ENCODE results near the gene TAS2R3. TPM values are rescaled to one million over a fixed set of nuclear protein-coding genes. Genes with fewer than 3 reads are reported as not detected.

TAS2R3 gene, protein sequence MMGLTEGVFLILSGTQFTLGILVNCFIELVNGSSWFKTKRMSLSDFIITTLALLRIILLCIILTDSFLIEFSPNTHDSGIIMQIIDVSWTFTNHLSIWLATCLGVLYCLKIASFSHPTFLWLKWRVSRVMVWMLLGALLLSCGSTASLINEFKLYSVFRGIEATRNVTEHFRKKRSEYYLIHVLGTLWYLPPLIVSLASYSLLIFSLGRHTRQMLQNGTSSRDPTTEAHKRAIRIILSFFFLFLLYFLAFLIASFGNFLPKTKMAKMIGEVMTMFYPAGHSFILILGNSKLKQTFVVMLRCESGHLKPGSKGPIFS
- total RNA-seq (2014; rRNA removed; shearing (Covaris generic)) (2.5 and 3.8 TPM in 2 replicates), total RNA-seq (2022) (1.5 and 2.4 TPM in 2 replicates), Bru-seq, nascent RNA (percentile 57 among the genes with signal in this experiment), BruChase-seq, experiment 1, labeled RNA remaining after a 6-hour chase (percentile 77 among the genes with signal in this experiment), BruChase-seq, experiment 2, labeled RNA remaining after a 2-hour chase (percentile 67 among the genes with signal in this experiment)
- long read RNA-seq: 0 reads

DNA sequence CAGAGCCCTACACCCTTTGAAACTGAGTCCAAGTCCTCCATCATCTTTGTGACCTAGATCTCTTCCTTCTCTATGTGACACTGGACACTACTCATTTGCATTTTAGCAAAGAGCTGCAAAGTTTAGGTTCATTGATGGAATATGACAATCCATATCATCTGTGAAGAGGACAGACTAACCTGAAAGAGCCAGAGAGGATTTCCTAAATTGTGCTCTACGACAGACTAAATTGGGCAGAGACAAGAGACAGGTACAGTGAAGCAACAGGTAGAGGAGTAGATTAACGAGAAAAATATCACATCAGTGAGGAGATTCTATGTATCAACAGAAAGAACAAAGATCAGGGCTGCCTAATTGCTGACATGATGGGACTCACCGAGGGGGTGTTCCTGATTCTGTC lies at the start of gene TAS2R3:
Gene TAS2R3, plus strand, starts transcription at position 301 of the 400 bp plus-strand sequence. Its CDS starts 62 bp downstream, at position 363.
- POLR2A ChIA-PET: interaction anchor here (0.8 to 1.1 kb wide), 2 partner anchors 15 to 22 kb away, joined by 3 read pairs; no protein-coding TSS in a partner anchor
- no TSS peak for BruUV-seq (replicated peaks)
- Histone ChIP-seq H3K9me2 (ENCODE audit: insufficient read depth, low read length) (no peaks in the 10 kb centered on the region), H4K20me1 (ENCODE audit: insufficient read depth, low read length) (no peaks in the 10 kb centered on the region), H3K36me3 (ENCODE audit: insufficient read depth, low read length) (peaks cover 37% of the 10 kb centered on the region), H3K9me3 (ENCODE audit: low read length) (no peaks in the 10 kb centered on the region), H3K4me3 (ENCODE audit: low read depth, low read length, poor library complexity, severe bottlenecking) (no peak within 1 kb of the TSS), H3K27ac (ENCODE audit: low read depth, low read length, poor library complexity, severe bottlenecking) (no peak within 1 kb of the TSS), H2AFZ (ENCODE audit: low read length) (no peak within 1 kb of the TSS), H3K4me1 (ENCODE audit: insufficient read depth, low read length, poor library complexity, severe bottlenecking) (no peaks in the 10 kb centered on the region), H3K4me2 (ENCODE audit: low read length) (no peak within 1 kb of the TSS), H3K79me2 (ENCODE audit: insufficient read depth, low read depth, low read length) (no peaks in the 10 kb centered on the region)
- intact Hi-C loops (cut with micrococcal nuclease; ENCODE audit: unreplicated experiment): no loop called here
- TF ChIP-seq, protein P1, sequence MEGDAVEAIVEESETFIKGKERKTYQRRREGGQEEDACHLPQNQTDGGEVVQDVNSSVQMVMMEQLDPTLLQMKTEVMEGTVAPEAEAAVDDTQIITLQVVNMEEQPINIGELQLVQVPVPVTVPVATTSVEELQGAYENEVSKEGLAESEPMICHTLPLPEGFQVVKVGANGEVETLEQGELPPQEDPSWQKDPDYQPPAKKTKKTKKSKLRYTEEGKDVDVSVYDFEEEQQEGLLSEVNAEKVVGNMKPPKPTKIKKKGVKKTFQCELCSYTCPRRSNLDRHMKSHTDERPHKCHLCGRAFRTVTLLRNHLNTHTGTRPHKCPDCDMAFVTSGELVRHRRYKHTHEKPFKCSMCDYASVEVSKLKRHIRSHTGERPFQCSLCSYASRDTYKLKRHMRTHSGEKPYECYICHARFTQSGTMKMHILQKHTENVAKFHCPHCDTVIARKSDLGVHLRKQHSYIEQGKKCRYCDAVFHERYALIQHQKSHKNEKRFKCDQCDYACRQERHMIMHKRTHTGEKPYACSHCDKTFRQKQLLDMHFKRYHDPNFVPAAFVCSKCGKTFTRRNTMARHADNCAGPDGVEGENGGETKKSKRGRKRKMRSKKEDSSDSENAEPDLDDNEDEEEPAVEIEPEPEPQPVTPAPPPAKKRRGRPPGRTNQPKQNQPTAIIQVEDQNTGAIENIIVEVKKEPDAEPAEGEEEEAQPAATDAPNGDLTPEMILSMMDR (conservative IDR thresholded peaks at IDR 0.05; ENCODE audit: low read length): no peak
- TF ChIP-seq EZH2phosphoT487 (IDR thresholded peaks at IDR 0.05; ENCODE audit: borderline replicate concordance, low read depth, low read length): no peak
- CTCF ChIA-PET (ENCODE audit: unreplicated experiment): no interaction called here
- no peak for DNase-seq (ENCODE audit: low spot score)

DNA sequence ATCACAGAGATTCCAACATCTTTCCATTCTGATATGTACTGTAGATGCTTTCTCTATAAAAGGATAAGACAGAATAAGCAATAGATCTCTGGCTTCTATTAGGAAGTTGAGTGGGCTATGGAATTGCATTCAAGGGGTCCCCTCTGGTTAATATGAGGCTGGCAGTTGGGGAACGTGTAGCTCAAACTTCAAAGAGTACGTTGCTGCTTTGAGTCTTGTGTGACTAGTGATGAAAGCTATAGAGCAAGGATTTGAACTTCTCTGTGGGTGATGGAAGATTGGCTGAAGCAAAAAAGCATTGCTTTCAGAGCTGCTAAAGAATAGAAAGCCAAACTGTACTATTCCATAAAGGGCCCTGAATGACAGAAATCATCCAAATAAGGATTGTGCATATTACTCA lies 49.3 kb upstream of the TAS2R3 start:
- Histone ChIP-seq H3K4me2 (ENCODE audit: low read length) (no peak overlapping the region), H3K4me3 (ENCODE audit: low read depth, low read length, poor library complexity, severe bottlenecking) (no peak overlapping the region), H3K79me2 (ENCODE audit: insufficient read depth, low read depth, low read length) (no peaks in the 10 kb centered on the region), H3K36me3 (ENCODE audit: insufficient read depth, low read length) (no peaks in the 10 kb centered on the region), H3K9me2 (ENCODE audit: insufficient read depth, low read length) (no peaks in the 10 kb centered on the region; the same call in 1 of the 2 replicates), H3K4me1 (ENCODE audit: insufficient read depth, low read length, poor library complexity, severe bottlenecking) (no peaks in the 10 kb centered on the region), H4K20me1 (ENCODE audit: insufficient read depth, low read length) (no peaks in the 10 kb centered on the region), H2AFZ (ENCODE audit: low read length) (no peak overlapping the region), H3K27ac (ENCODE audit: low read depth, low read length, poor library complexity, severe bottlenecking) (no peak overlapping the region), H3K9me3 (ENCODE audit: low read length) (no peaks in the 10 kb centered on the region)
- no peak for DNase-seq (ENCODE audit: low spot score)
- POLR2A ChIA-PET: interaction anchor here (0.5 kb wide), 1 partner anchor 276 kb away, joined by 3 read pairs; no protein-coding TSS in a partner anchor
- intact Hi-C loops (cut with micrococcal nuclease; ENCODE audit: unreplicated experiment): no loop called here
- no TSS peak for BruUV-seq (replicated peaks)
- TF ChIP-seq EZH2phosphoT487 (IDR thresholded peaks at IDR 0.05; ENCODE audit: borderline replicate concordance, low read depth, low read length): no peak
- TF ChIP-seq, protein P1 (conservative IDR thresholded peaks at IDR 0.05; ENCODE audit: low read length): no peak
- CTCF ChIA-PET (ENCODE audit: unreplicated experiment): interaction anchor here (1.7 kb wide), 1 partner anchor 12 kb away, joined by 9 read pairs; no protein-coding TSS in a partner anchor

Data from OCI-LY7 (cell line).